HepG2 (cell line): Measurements from ENCODE around the gene VEGFA. TPM values are rescaled to one million over a fixed set of nuclear protein-coding genes. Genes with fewer than 3 reads are reported as not detected.

Experiments
- AFF4 ChIP-seq: sonication (generic); formaldehyde crosslinking; IDR thresholded peaks from 2 replicates; pipeline ENCODE4 v1.4.0; 2020; ENCODE audit warnings: missing genetic modification reagents
- BORCS8-MEF2B ChIP-seq: sonication (generic); formaldehyde crosslinking; IDR thresholded peaks from 2 replicates; pipeline ENCODE4 v1.8.0; 2022; ENCODE audit warnings: mild to moderate bottlenecking, missing genetic modification reagents
- BRF2 ChIP-seq: sonication (generic); formaldehyde crosslinking; IDR thresholded peaks from 2 replicates; pipeline ENCODE4 v1.8.1; 2022; ENCODE audit warnings: mild to moderate bottlenecking, missing genetic modification reagents
- CBX5 ChIP-seq: sonication (generic); formaldehyde crosslinking; IDR thresholded peaks from 2 replicates; pipeline ENCODE4 v1.4.0; 2020; ENCODE audit warnings: missing genetic modification reagents, borderline replicate concordance
- ELF3 ChIP-seq: IDR thresholded peaks from 2 replicates; pipeline ENCODE4 v1.6.1; 2016; ENCODE audit warnings: missing genetic modification reagents, missing compliant biosample characterization
- ERF ChIP-seq: IDR thresholded peaks from 2 replicates; pipeline ENCODE4 v1.6.1; 2018; ENCODE audit warnings: missing biosample characterization, missing genetic modification reagents
- FOSL2 ChIP-seq: sonication (generic); formaldehyde crosslinking; IDR thresholded peaks from 2 replicates; pipeline ENCODE4 v1.4.0; 2020; ENCODE audit warnings: missing genetic modification reagents
- HOMEZ ChIP-seq: IDR thresholded peaks from 2 replicates; pipeline ENCODE4 v1.6.1; 2016; ENCODE audit warnings: low read depth
- MZF1 ChIP-seq: sonication (generic); formaldehyde crosslinking; IDR thresholded peaks from 2 replicates; pipeline ENCODE4 v1.8.1; 2023; ENCODE audit warnings: mild to moderate bottlenecking, missing genetic modification reagents, borderline replicate concordance
- NRL ChIP-seq: sonication (generic); formaldehyde crosslinking; IDR thresholded peaks from 2 replicates; pipeline ENCODE4 v1.5.0; 2020; ENCODE audit warnings: missing genetic modification reagents, mild to moderate bottlenecking, moderate library complexity, borderline replicate concordance
- SKI ChIP-seq: fragments of 450-650 bp; IDR thresholded peaks from one replicate; pipeline ENCODE4 v1.6.1; 2018; ENCODE audit warnings: mild to moderate bottlenecking; ENCODE audit not compliant: partially characterized antibody
- SP2 ChIP-seq: sonication (generic); formaldehyde crosslinking; IDR thresholded peaks from 2 replicates; pipeline ENCODE4 v1.5.1; 2020; ENCODE audit warnings: mild to moderate bottlenecking, missing genetic modification reagents
- TARDBP ChIP-seq: sonication (generic); formaldehyde crosslinking; IDR thresholded peaks from 2 replicates; pipeline ENCODE4 v1.8.0; 2022; ENCODE audit warnings: mild to moderate bottlenecking, missing genetic modification reagents
- TCF12 ChIP-seq, 2 experiments: fragments of 450-650 bp in 1 of 2; sonication (generic) in 1 of 2; formaldehyde crosslinking in 1 of 2; IDR thresholded peaks; 2 replicates each; pipeline versions ENCODE4 v1.6.1 to v1.8.0; 2017 to 2022; ENCODE audit warnings: antibody characterized with exemption in 1 of 2, mild to moderate bottlenecking in 1 of 2, missing genetic modification reagents in 1 of 2, moderate library complexity in 1 of 2
- TEAD2 ChIP-seq: sonication (generic); formaldehyde crosslinking; IDR thresholded peaks from 2 replicates; pipeline ENCODE4 v1.9.0; 2021; ENCODE audit warnings: missing genetic modification reagents
- ZBTB43 ChIP-seq: sonication (generic); formaldehyde crosslinking; conservative IDR thresholded peaks from 2 replicates; pipeline ENCODE4 v1.4.0; 2020; ENCODE audit warnings: missing genetic modification reagents
- ZNF136 ChIP-seq: sonication (generic); formaldehyde crosslinking; IDR thresholded peaks from 2 replicates; pipeline ENCODE4 v1.8.1; 2022; ENCODE audit warnings: low read depth, mild to moderate bottlenecking, moderate library complexity, missing genetic modification reagents
- ZNF337 ChIP-seq: sonication (generic); formaldehyde crosslinking; IDR thresholded peaks from 2 replicates; pipeline ENCODE4 v1.5.1; 2020; ENCODE audit warnings: missing genetic modification reagents, low read depth, mild to moderate bottlenecking, borderline replicate concordance
- ZNF354B ChIP-seq: sonication (generic); formaldehyde crosslinking; IDR thresholded peaks from 2 replicates; pipeline ENCODE4 v1.8.0; 2022; ENCODE audit warnings: mild to moderate bottlenecking, missing genetic modification reagents
- ZNF549 ChIP-seq: sonication (generic); formaldehyde crosslinking; IDR thresholded peaks from 2 replicates; pipeline ENCODE4 v1.5.0; 2020; ENCODE audit warnings: missing genetic modification reagents
- ZNF766 ChIP-seq: sonication (generic); formaldehyde crosslinking; IDR thresholded peaks from 2 replicates; pipeline ENCODE4 v1.5.0; 2020; ENCODE audit warnings: missing genetic modification reagents, borderline replicate concordance
- polyA plus RNA-seq, 8 experiments: library from polyadenylated mRNA; depleted of rRNA in 3 of 8; stranded (reverse) in 7 of 8; unstranded in 1 of 8; fragments of >200 nt; fragmentation: Illumina TruSeq in 4 of 8; extraction: Trizol in 4 of 8; gene quantifications; 2 replicates each; pipeline versions ENCODE4 v1.2.1 to v1.2.3, GENCODE V29; 2011 to 2016; ENCODE audit warnings: low read depth in 4 of 8, missing spikeins in 1 of 8, mixed read lengths in 1 of 8; ENCODE audit not compliant: insufficient read depth in 1 of 8
- total RNA-seq, 5 experiments: library from RNA; depleted of rRNA; stranded (reverse); fragments of >200 nt; fragmentation: Illumina TruSeq; extraction: Trizol; gene quantifications; 2 replicates each; pipeline ENCODE4 v1.2.3, GENCODE V29; 2016; ENCODE audit warnings: low read depth in 1 of 5

The VEGFA gene
- total and polyA plus RNA-seq, 2 of the 13 experiments (the other 11 are each of a cell fraction or from before 2014, with no cell fraction given), result 68.1 to 629 TPM

GRCh38 chr6:43803055-43803782, 33.2 kb downstream of the VEGFA start (continued):
- TF ChIP-seq FOSL2, result peak; percentile 63
- TF ChIP-seq ZNF354B (CRISPR knock-in tag), result no peak
- no peak for TF ChIP-seq ZNF549 (CRISPR knock-in tag)
- TF ChIP-seq ZNF766, result no peak
- TF ChIP-seq ERF (CRISPR knock-in tag), result no peak
- TF ChIP-seq SP2 (CRISPR knock-in tag), result no peak
- no peak for TF ChIP-seq HOMEZ (CRISPR knock-in tag)
- no peak for TF ChIP-seq ELF3
- no peak for TF ChIP-seq TARDBP (CRISPR knock-in tag)
- TF ChIP-seq AFF4, result no peak
- TF ChIP-seq ZBTB43 (CRISPR knock-in tag), result no peak
- no peak for TF ChIP-seq MZF1
- no peak for TF ChIP-seq ZNF136 (CRISPR knock-in tag)
- TF ChIP-seq BORCS8-MEF2B (CRISPR knock-in tag), result no peak
- no peak for TF ChIP-seq CBX5
- TF ChIP-seq TCF12 (IDR thresholded peaks at IDR 0.05), result no peak
- TF ChIP-seq TCF12 (CRISPR knock-in tag; IDR thresholded peaks at IDR 0.05), result no peak
- no peak for TF ChIP-seq SKI
- no peak for TF ChIP-seq BRF2
- no peak for TF ChIP-seq NRL (CRISPR knock-in tag)
- TF ChIP-seq ZNF337 (CRISPR knock-in tag), result no peak
- no peak for TF ChIP-seq TEAD2 (CRISPR knock-in tag)
